ENCODE results near the gene CS.

Gene CS

DNA sequence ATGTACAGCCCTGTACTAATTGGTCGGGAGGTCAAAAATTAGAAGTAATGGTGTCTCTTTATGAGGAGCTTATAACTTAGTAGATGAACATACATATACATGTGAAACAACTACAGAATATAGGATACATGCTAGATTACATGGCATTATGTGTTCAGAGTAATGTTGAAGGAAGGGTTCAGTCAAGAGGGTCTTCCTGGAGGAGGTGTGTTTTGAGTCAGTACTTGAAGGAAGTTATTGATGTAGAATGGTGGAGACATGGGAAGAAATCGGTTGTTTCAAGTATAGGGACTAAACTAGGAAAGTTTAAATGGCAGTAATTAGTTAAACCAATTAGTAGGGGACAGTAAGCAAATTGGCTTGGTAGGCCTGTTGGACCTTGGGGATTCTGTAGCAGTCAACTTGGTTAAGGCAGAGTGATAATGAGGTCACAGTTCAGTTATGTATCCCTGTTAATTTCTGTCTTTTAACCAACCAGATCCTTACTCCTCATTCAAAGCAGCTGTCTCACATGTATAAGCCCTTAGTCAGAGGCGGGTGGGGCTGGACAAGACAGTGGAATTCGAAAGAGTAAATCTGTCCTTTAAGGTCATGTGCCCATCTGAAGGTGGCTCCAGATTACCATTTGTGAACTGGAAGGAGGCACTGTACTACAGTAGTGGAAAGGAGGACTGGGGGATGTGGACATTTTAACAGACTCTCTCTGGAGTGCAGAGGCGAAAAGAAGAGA is 38.5 kb downstream of the CS start:
- no peak overlapping the region for H3K9ac ChIP-seq (ENCODE audit: insufficient read length, low read depth)
- H3K27me3 ChIP-seq (ENCODE audit: insufficient read depth, insufficient read length): peaks cover 10% of the 10 kb centered on the region
- peaks cover 6% of the 10 kb centered on the region for H3K36me3 ChIP-seq (ENCODE audit: insufficient read depth, insufficient read length, low read length)
- DNase-seq (ENCODE audit: low read depth, low spot score): no peak
- TF ChIP-seq ZNF274 (IDR thresholded peaks at IDR 0.05; ENCODE audit: low read depth, low read length) (no peak), SUZ12 (IDR thresholded peaks at IDR 0.05; ENCODE audit: extremely low read depth, insufficient read depth, insufficient read length) (no peak), YY1 (IDR thresholded peaks at IDR 0.05; ENCODE audit: insufficient read depth, insufficient read length) (no peak)
- H3K4me3 ChIP-seq (ENCODE audit: insufficient read length, low read depth): no peak overlapping the region
- no peaks in the 10 kb centered on the region for H3K9me3 ChIP-seq (ENCODE audit: insufficient read depth, low read length)
- H3K4me1 ChIP-seq (ENCODE audit: insufficient read depth, insufficient read length): peaks cover 4% of the 10 kb centered on the region

- Histone ChIP-seq H3K27me3 (ENCODE audit: insufficient read depth, insufficient read length) (peaks cover 10% of the 10 kb centered on the region), H3K4me3 (ENCODE audit: insufficient read length, low read depth) (no peak overlapping the region), H3K4me1 (ENCODE audit: insufficient read depth, insufficient read length) (peaks cover 8% of the 10 kb centered on the region), H3K9me3 (ENCODE audit: insufficient read depth, low read length) (no peaks in the 10 kb centered on the region), H3K36me3 (ENCODE audit: insufficient read depth, insufficient read length, low read length) (peaks cover 14% of the 10 kb centered on the region), H3K9ac (ENCODE audit: insufficient read length, low read depth) (no peak overlapping the region)
- DNase-seq (ENCODE audit: low read depth, low spot score): no peak
- TF ChIP-seq YY1 (IDR thresholded peaks at IDR 0.05; ENCODE audit: insufficient read depth, insufficient read length): no peak
- TF ChIP-seq SUZ12 (IDR thresholded peaks at IDR 0.05; ENCODE audit: extremely low read depth, insufficient read depth, insufficient read length): no peak
- TF ChIP-seq ZNF274 (IDR thresholded peaks at IDR 0.05; ENCODE audit: low read depth, low read length): no peak
These were observed 39.2 kb downstream of the CS start for GRCh38 chr12:56260921-56261320.

DNA sequence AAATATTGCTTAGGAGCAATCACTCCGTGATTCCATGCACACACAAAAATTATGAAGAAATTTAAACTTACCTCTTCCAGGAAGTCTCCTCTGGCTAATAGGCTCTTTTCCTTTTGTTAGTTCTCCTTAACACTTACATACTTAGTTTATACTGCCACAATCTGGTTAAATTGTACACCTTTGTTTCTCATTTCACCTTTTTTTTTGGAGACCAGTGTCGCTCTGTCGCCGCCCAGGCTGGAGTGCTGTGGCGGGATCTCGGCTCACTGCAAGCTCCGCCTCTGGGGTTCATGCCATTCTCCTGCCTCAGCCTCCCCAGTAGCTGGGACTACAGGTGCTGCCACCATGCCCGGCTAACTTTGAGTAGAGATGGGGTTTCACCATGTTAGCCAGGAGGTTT is 39.8 kb downstream of the CS start:
- H3K9ac ChIP-seq (ENCODE audit: insufficient read length, low read depth): no peak overlapping the region
- no peaks in the 10 kb centered on the region for H3K9me3 ChIP-seq (ENCODE audit: insufficient read depth, low read length)
- TF ChIP-seq YY1 (IDR thresholded peaks at IDR 0.05; ENCODE audit: insufficient read depth, insufficient read length) (no peak), SUZ12 (IDR thresholded peaks at IDR 0.05; ENCODE audit: extremely low read depth, insufficient read depth, insufficient read length) (no peak), ZNF274 (IDR thresholded peaks at IDR 0.05; ENCODE audit: low read depth, low read length) (no peak)
- H3K4me1 ChIP-seq (ENCODE audit: insufficient read depth, insufficient read length): peaks cover 12% of the 10 kb centered on the region
- H3K27me3 ChIP-seq (ENCODE audit: insufficient read depth, insufficient read length): peaks cover 10% of the 10 kb centered on the region
- peaks cover 19% of the 10 kb centered on the region for H3K36me3 ChIP-seq (ENCODE audit: insufficient read depth, insufficient read length, low read length)
- H3K4me3 ChIP-seq (ENCODE audit: insufficient read length, low read depth): no peak overlapping the region
- no peak for DNase-seq (ENCODE audit: low read depth, low spot score)

- no peak for DNase-seq (ENCODE audit: low read depth, low spot score)
- no peaks in the 10 kb centered on the region for H3K9me3 ChIP-seq (ENCODE audit: insufficient read depth, low read length)
- H3K36me3 ChIP-seq (ENCODE audit: insufficient read depth, insufficient read length, low read length): peaks cover 34% of the 10 kb centered on the region
- TF ChIP-seq SUZ12 (IDR thresholded peaks at IDR 0.05; ENCODE audit: extremely low read depth, insufficient read depth, insufficient read length): no peak
- TF ChIP-seq ZNF274 (IDR thresholded peaks at IDR 0.05; ENCODE audit: low read depth, low read length): no peak
- no peak for TF ChIP-seq YY1 (IDR thresholded peaks at IDR 0.05; ENCODE audit: insufficient read depth, insufficient read length)
- H3K4me3 ChIP-seq (ENCODE audit: insufficient read length, low read depth): peak overlapping the region; percentile 82
- peaks cover 10% of the 10 kb centered on the region for H3K27me3 ChIP-seq (ENCODE audit: insufficient read depth, insufficient read length)
- peaks cover 12% of the 10 kb centered on the region for H3K4me1 ChIP-seq (ENCODE audit: insufficient read depth, insufficient read length)
- H3K9ac ChIP-seq (ENCODE audit: insufficient read length, low read depth): peak overlapping the region; percentile 96
These were observed 41.3 kb downstream of the CS start for GRCh38 chr12:56258820-56259183.

- Histone ChIP-seq H3K4me1 (ENCODE audit: insufficient read depth, insufficient read length) (peaks cover 12% of the 10 kb centered on the region), H3K4me3 (ENCODE audit: insufficient read length, low read depth) (peak within 1 kb of the TSS; percentile 82), H3K36me3 (ENCODE audit: insufficient read depth, insufficient read length, low read length) (peaks cover 40% of the 10 kb centered on the region), H3K27me3 (ENCODE audit: insufficient read depth, insufficient read length) (peaks cover 10% of the 10 kb centered on the region), H3K9ac (ENCODE audit: insufficient read length, low read depth) (peak within 1 kb of the TSS; percentile 96), H3K9me3 (ENCODE audit: insufficient read depth, low read length) (no peaks in the 10 kb centered on the region)
- peak; percentile 60 for DNase-seq (ENCODE audit: low read depth, low spot score)
- TF ChIP-seq YY1 (IDR thresholded peaks at IDR 0.05; ENCODE audit: insufficient read depth, insufficient read length): no peak
- no peak for TF ChIP-seq ZNF274 (IDR thresholded peaks at IDR 0.05; ENCODE audit: low read depth, low read length)
- no peak for TF ChIP-seq SUZ12 (IDR thresholded peaks at IDR 0.05; ENCODE audit: extremely low read depth, insufficient read depth, insufficient read length)
These were observed 41.9 kb downstream of the CS start, which contains the start of gene ANKRD52 for GRCh38 chr12:56258068-56258819. ANKRD52 (minus strand) TSS chr12:56258384; CDS start chr12:56258269, 115 bp downstream.

DNA sequence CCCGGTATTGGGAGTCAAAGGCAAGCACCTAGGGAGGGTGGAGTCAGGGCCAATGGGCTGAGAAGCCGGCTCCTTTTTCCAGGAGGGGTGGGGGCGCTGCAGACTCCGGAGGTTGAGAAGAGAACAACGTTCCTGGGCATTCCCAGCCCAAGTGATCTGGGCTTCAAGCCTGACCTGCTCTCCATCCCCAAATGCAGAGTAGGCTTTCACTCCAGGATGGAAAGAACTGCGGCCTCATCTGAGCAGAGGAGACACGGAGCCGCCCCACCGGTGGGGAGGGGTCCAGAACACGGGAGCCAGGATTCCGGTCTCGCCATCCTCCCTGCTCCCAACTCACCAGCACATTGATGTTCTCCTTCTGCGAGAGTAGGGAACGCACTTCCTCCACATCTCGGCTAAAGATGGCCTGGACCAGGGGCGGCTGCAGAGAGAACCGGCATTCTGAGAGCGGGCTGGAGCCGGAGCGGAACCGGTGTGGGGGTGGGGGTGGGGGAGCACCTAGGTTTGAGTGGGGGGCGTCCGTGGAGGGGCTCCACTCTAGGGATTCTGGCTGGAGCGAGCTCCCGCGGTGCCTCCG is 42.6 kb downstream of the CS start:
- peaks cover 12% of the 10 kb centered on the region for H3K4me1 ChIP-seq (ENCODE audit: insufficient read depth, insufficient read length)
- peak; percentile 63 for DNase-seq (ENCODE audit: low read depth, low spot score)
- H3K9me3 ChIP-seq (ENCODE audit: insufficient read depth, low read length): no peaks in the 10 kb centered on the region
- H3K4me3 ChIP-seq (ENCODE audit: insufficient read length, low read depth): peak overlapping the region; percentile 82
- H3K9ac ChIP-seq (ENCODE audit: insufficient read length, low read depth): peak overlapping the region; percentile 96
- peaks cover 10% of the 10 kb centered on the region for H3K27me3 ChIP-seq (ENCODE audit: insufficient read depth, insufficient read length)
- peaks cover 47% of the 10 kb centered on the region for H3K36me3 ChIP-seq (ENCODE audit: insufficient read depth, insufficient read length, low read length)
- TF ChIP-seq SUZ12 (IDR thresholded peaks at IDR 0.05; ENCODE audit: extremely low read depth, insufficient read depth, insufficient read length) (no peak), ZNF274 (IDR thresholded peaks at IDR 0.05; ENCODE audit: low read depth, low read length) (no peak), YY1 (IDR thresholded peaks at IDR 0.05; ENCODE audit: insufficient read depth, insufficient read length) (no peak)

DNA sequence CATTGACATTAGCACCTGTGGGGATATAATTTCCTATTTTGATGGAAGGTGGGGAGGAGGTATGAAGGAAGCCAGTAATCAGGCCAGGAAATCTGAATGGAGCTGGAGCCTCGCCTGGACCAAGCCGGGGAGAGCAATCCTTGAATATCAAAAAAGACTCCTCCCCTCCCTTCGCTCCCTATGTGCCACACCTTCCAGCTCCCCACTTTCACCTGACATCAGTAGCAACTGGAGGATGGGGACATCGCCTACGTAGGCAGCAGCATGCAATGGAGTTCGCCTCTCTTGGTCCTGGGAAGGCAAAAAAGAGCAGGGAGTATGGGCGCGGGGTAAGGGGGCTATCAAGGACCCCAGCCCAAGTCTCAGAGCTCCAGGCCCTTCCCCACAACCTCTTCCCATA is 43.1 kb downstream of the CS start:
- no peak for DNase-seq (ENCODE audit: low read depth, low spot score)

More for the DNA sequence above, 43.1 kb downstream of the CS start:
- H3K4me1 ChIP-seq (ENCODE audit: insufficient read depth, insufficient read length): peaks cover 12% of the 10 kb centered on the region
- no peak for TF ChIP-seq ZNF274 (IDR thresholded peaks at IDR 0.05; ENCODE audit: low read depth, low read length)
- peaks cover 52% of the 10 kb centered on the region for H3K36me3 ChIP-seq (ENCODE audit: insufficient read depth, insufficient read length, low read length)
- peak overlapping the region; percentile 96 for H3K9ac ChIP-seq (ENCODE audit: insufficient read length, low read depth)
- peak overlapping the region; percentile 82 for H3K4me3 ChIP-seq (ENCODE audit: insufficient read length, low read depth)
- H3K9me3 ChIP-seq (ENCODE audit: insufficient read depth, low read length): no peaks in the 10 kb centered on the region
- peaks cover 10% of the 10 kb centered on the region for H3K27me3 ChIP-seq (ENCODE audit: insufficient read depth, insufficient read length)

Measured in NT2/D1 (cell line).